Measurements from ENCODE around the gene NAA25.

GRCh38 chr12:112134731-112135130, 26.1 kb upstream of the NAA25 start:
- no peak for TF ChIP-seq TAF1 (IDR thresholded peaks at IDR 0.05; ENCODE audit: low read depth, low read length)
- no peak for TF ChIP-seq POU2F2 (IDR thresholded peaks at IDR 0.05; ENCODE audit: low read depth, low read length)
- TF ChIP-seq POLR2AphosphoS5 (IDR thresholded peaks at IDR 0.05; ENCODE audit: low read depth, low read length): no peak
- TF ChIP-seq POLR2A (IDR thresholded peaks at IDR 0.05; ENCODE audit: low read depth, low read length): no peak
- no peak for TF ChIP-seq PAX5 (IDR thresholded peaks at IDR 0.05; ENCODE audit: insufficient read depth, low read length, severe bottlenecking)
- TF ChIP-seq SPI1 (IDR thresholded peaks at IDR 0.05; ENCODE audit: low read depth, low read length): no peak

Data from GM12891 (cell line).